HG03575 (cell line): Measurements from ENCODE around the gene TLE3.
"Not testable (repeated sequence)": the region's sequence is repeated elsewhere in the genome, so short reads cannot be mapped to it uniquely, and the experiment has no call there.

ENCODE experiments used
- ATAC-seq: cut with Tn5 transposase; IDR thresholded peaks from one replicate; pipeline ENCODE4 v1.9.1; 2021; ENCODE audit not compliant: unreplicated experiment, insufficient number of reproducible peaks, low FRiP score; ENCODE audit errors: extremely low read depth

Gene TLE3

GRCh38 chr15:70097321-70098152, at the start of gene TLE3:
TLE3 (minus strand) TSS chr15:70097917; CDS start chr15:70096798, 1,119 bp downstream.
- peak; percentile 39 for ATAC-seq

DNA sequence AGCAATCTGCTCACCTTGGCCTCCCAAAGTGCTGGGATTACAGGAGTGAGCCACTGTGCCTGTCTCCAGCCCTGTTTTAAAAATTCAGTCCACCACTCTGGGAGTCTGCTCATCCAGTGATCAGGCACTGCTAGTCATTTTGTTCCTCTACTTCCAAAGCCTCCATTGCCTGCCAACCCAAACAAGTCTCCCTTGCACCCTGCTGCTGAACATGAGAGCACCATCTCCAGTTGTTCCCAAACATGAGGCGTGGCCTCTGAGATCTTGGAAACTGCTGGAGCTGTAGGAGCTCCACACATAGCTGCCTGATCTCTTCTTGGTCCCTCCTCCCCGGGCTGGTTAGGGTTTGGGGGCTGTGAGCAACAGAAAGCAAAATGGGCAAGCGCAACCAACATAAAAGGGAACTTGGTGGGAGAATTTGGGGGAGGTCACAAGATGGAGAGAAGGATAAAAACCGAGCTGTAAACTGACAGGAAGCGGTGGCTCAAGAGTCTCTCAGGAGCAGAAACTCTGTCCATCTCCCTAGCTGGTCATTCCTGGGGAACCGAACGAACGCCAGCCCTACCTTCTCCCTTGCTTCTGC, 49.6 kb upstream of the TLE3 start:
- ATAC-seq, result no peak

GRCh38 chr15:70146771-70147170, 49.1 kb upstream of the TLE3 start:
- no peak for ATAC-seq

- ATAC-seq, result no peak
Observed at GRCh38 chr15:70146162-70146561, 48.4 kb upstream of the TLE3 start.

GRCh38 chr15:70145261-70145660, 47.5 kb upstream of the TLE3 start:
- no peak for ATAC-seq

GRCh38 chr15:70142322-70143191, 44.8 kb upstream of the TLE3 start:
- ATAC-seq, result no peak

DNA sequence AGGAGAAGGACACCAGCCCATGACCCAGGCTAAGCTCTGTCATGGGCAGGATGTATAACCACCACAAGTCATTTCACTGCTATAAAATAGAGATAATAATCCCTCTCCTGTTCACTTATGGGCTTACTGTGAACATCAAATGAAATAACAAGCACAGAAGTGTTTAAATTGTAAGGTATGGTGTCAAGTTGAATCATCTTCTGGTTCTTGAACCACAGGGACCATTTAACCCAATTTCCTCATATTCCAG, 44.3 kb upstream of the TLE3 start:
- ATAC-seq, result no peak

DNA sequence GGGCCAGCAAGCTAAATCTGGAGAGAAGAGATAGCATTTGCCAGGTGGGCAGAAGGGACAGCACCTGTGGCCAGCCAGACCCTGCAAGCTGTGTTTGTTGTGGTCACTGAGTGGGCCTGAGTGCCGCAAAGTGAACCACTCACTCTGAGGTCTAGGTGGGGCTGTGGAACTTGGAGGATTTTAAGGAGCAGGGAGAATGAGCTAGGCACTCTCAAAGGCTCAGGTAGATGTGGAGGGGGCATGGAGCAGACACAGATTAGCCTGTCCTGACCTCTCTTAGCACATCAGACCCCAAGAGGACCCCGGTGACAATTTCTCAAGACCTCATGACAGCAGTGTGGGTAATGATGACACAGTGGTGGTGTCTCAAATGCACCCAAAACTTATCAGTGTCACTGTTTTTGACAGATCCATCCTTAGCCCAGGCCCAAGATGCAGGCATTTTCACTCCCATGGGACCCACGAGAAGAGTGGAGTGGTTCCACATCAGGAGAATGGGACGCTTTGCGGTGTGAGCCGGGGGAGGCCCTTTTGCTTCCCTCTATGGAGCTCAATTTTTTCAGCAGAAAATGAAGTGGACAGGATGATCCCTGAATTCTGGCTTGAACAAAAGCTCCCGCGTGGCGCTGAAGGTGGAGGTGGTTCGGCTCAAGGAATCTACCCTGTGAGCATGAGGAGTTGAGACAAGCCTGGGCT, 43.8 kb upstream of the TLE3 start:
- no peak for ATAC-seq

DNA sequence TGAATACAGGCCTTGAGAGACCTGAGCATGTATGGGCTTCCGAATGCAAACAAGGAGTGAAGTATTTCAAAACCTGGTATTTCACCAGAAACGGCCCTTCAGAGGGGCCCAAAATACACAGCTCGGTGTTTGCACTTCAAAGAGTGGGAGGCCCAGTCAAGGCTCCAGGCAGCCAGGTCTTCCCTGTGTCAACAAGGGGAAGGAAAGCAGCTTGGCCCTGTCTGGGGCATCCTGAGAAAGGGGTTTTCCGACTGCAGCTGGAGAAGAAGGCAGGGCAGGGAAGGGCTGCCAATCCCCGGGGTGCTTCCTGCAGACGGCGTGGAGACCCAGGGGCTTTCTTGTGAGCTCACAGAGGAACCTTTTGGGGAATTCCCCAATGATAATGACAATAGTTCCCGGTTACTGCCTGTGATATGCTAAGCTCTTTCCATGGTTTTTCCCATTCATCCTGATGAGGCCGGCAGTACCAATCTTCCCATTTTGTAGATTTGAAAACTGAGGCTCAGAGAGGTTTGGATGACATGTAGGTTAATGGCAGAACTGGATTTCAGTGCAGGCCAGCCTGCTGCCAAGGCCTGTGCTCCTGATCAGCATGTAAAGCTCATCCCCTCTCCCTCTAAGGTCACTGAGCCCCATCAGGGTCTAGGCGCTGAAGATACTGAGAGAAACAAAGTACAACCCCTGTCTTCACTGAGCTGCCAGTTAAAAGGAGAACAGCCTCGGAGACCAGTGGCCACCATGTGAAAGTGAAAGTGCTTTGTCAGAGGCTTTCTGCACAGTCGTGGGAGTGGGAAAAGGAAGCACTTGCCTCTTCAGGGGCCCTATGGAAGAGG, 43.0 kb upstream of the TLE3 start:
- ATAC-seq, result no peak

GRCh38 chr15:70140025-70140542, 42.4 kb upstream of the TLE3 start:
- no peak for ATAC-seq

- ATAC-seq, result no peak
Observed at GRCh38 chr15:70137967-70138366, 40.2 kb upstream of the TLE3 start.

GRCh38 chr15:70137021-70137420, 39.3 kb upstream of the TLE3 start:
- not testable (repeated sequence) for ATAC-seq

- ATAC-seq, result no peak
Observed at GRCh38 chr15:70133781-70134421, 36.2 kb upstream of the TLE3 start.

DNA sequence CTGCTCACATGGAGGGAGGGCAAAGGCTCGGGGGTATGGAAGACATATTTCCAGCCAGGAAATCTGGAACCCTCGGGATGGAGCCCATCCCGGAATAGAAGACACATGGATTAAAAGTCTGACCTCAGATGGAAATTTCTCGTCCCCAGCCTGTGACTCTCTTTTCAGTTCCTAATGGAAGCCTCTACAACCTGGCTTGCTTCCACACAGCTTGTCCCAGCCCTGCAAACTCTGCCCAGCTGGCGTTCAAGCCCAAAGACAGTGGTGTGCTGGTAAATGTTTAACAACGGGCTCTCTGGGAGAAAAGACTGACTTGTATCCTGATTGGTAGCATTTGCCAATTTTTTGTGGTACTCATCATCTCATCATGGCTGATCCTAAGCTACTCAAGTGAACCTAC, 35.6 kb upstream of the TLE3 start:
- no peak for ATAC-seq

DNA sequence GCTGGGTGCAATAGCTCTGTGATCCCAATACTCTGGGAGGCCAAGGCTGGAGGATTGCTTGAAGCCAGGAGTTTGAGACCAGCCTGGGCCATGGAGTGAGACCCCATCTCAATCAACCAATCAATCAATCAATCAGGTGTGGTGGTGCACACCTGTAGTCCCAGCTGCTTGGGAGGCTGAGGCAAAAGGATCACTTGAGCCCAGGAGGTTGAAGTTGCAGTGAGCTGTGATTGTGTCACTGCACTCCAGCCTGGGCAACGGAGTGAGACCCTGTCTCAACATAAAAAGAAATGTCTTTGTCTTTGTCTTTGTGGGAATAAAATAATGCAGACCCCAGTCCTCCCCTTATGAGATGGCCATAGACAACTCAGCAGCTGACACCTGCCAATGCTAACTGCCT, 34.9 kb upstream of the TLE3 start:
- no peak for ATAC-seq

GRCh38 chr15:70132139-70132538, 34.4 kb upstream of the TLE3 start:
- ATAC-seq, result no peak

DNA sequence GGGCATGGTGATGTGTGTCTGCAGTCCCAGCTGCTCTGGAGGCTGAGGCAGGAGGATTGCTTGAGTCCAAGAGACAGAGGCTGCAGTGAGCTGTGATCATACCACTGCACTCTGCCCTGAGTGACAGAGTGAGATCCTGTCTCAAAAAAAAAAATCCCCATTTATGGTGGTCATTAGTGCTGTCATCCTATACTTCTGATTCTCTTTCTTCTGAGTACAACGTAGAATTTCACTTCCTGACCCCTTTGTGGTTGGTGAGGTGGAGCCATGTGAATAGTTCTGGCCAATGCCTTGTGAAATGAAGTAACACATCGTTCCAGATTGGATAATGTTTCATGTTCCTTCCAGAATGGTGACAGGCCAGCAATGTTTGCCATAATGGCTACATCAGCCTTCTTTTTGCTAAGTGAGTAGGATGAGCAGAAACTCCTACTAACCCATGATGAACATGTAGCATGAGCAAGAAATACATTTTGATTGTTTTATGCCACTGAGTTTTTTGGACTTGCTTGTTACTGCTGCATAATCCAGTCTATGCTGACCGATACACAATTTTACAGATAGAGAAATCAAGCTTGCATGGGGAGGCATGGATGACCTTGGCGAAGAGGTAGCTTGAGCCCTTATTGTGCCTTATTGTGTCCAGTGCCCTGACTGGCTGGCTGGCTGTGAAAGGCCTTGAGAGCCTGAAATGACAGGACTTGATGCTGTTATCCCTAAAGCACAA, 30.9 kb upstream of the TLE3 start:
- ATAC-seq, result no peak
